Epithelial cell of prostate (primary cell): Measurements from ENCODE around the gene NUDT14.

ENCODE experiments used
- DNase-seq: peaks from one replicate; pipeline ENCODE4 v3.0.0-alpha.2; 2011; ENCODE audit warnings: low read depth, low spot score
- H3K27ac ChIP-seq: fragments of 450-650 bp; 2 replicates; pipeline ENCODE4 v1.5.1; 2017; ENCODE audit warnings: mild to moderate bottlenecking

NUDT14 gene

GRCh38 chr14:105213361-105213760 is 32.2 kb upstream of the NUDT14 start:
- DNase-seq = no peak
- no peak overlapping the region for H3K27ac ChIP-seq

- no peak for DNase-seq
- no peak overlapping the region for H3K27ac ChIP-seq
These were observed 31.6 kb upstream of the NUDT14 start for GRCh38 chr14:105212541-105213300.

- DNase-seq = no peak
- H3K27ac ChIP-seq = no peak overlapping the region
These were observed 30.6 kb upstream of the NUDT14 start for GRCh38 chr14:105211758-105212089.

GRCh38 chr14:105211086-105211757 is 30.1 kb upstream of the NUDT14 start:
- DNase-seq = no peak
- H3K27ac ChIP-seq = no peak overlapping the region

- no peak overlapping the region for H3K27ac ChIP-seq
- no peak for DNase-seq
These were observed 29.3 kb upstream of the NUDT14 start for GRCh38 chr14:105210266-105211025.

- H3K27ac ChIP-seq = no peak overlapping the region
- no peak for DNase-seq
These were observed 28.5 kb upstream of the NUDT14 start for GRCh38 chr14:105209646-105210045.

- no peak for DNase-seq
- no peak overlapping the region for H3K27ac ChIP-seq
These were observed 28.0 kb upstream of the NUDT14 start for GRCh38 chr14:105209091-105209490.

GRCh38 chr14:105208738-105209075 is 27.6 kb upstream of the NUDT14 start:
- no peak overlapping the region for H3K27ac ChIP-seq
- DNase-seq = no peak

GRCh38 chr14:105207996-105208737 is 27.1 kb upstream of the NUDT14 start:
- DNase-seq = no peak
- no peak overlapping the region for H3K27ac ChIP-seq

- no peak for DNase-seq
- no peak overlapping the region for H3K27ac ChIP-seq
These were observed 26.4 kb upstream of the NUDT14 start for GRCh38 chr14:105207460-105207901.

GRCh38 chr14:105206873-105207272 is 25.8 kb upstream of the NUDT14 start:
- no peak overlapping the region for H3K27ac ChIP-seq
- no peak for DNase-seq

- no peak overlapping the region for H3K27ac ChIP-seq
- DNase-seq = no peak
These were observed 24.6 kb upstream of the NUDT14 start for GRCh38 chr14:105205673-105206208.

GRCh38 chr14:105204931-105205672 is 24.0 kb upstream of the NUDT14 start:
- DNase-seq = no peak

GRCh38 chr14:105204206-105204930 is 23.3 kb upstream of the NUDT14 start:
- peak; percentile 40 for DNase-seq
- H3K27ac ChIP-seq = no peak overlapping the region

More at GRCh38 chr14:105204931-105205672, 24.0 kb upstream of the NUDT14 start:
- no peak overlapping the region for H3K27ac ChIP-seq

GRCh38 chr14:105203701-105204100 is 22.6 kb upstream of the NUDT14 start:
- DNase-seq = no peak

GRCh38 chr14:105203057-105203531 is 22.0 kb upstream of the NUDT14 start:
- no peak for DNase-seq

More at GRCh38 chr14:105203701-105204100, 22.6 kb upstream of the NUDT14 start:
- H3K27ac ChIP-seq = no peak overlapping the region

GRCh38 chr14:105201925-105202513 is 20.9 kb upstream of the NUDT14 start:
- no peak overlapping the region for H3K27ac ChIP-seq
- DNase-seq = no peak

More at GRCh38 chr14:105203057-105203531, 22.0 kb upstream of the NUDT14 start:
- no peak overlapping the region for H3K27ac ChIP-seq
